ENCODE measurements around the gene CPXM2. TPM values are rescaled to one million over a fixed set of nuclear protein-coding genes. Genes with fewer than 3 reads are reported as not detected.

The CPXM2 gene
- total RNA-seq, 1 experiment from 2014 or later, result not detected

- intact Hi-C loops (cut with micrococcal nuclease), result no loop called here
- peaks cover 18% of the 10 kb centered on the region for H3K27me3 Mint-ChIP-seq (ENCODE audit: insufficient read depth, unreplicated experiment)
- no peak overlapping the region for H3K27ac Mint-ChIP-seq (ENCODE audit: low read depth, unreplicated experiment)
- ChIA-PET POLR2A (no interaction called here), CTCF (no interaction called here)
- no peaks in the 10 kb centered on the region for H3K9me3 Mint-ChIP-seq (ENCODE audit: unreplicated experiment)
- no peak for DNase-seq (ENCODE audit: unreplicated experiment)
- BruUV-seq (replicated peaks), result no TSS peak
- H3K4me1 Mint-ChIP-seq (ENCODE audit: insufficient read depth, unreplicated experiment), result no peaks in the 10 kb centered on the region
- no peak overlapping the region for H3K4me3 Mint-ChIP-seq (ENCODE audit: unreplicated experiment)
- no peaks in the 10 kb centered on the region for H3K36me3 Mint-ChIP-seq (ENCODE audit: insufficient read depth, unreplicated experiment)
- TF ChIP-seq CTCF (IDR thresholded peaks at IDR 0.05; ENCODE audit: unreplicated experiment), result no peak
Observed at GRCh38 chr10:123863183-123863575, 28.4 kb downstream of the CPXM2 start.

- CTCF ChIA-PET, result no interaction called here
Observed at GRCh38 chr10:123862421-123863182, 29.0 kb downstream of the CPXM2 start.

GRCh38 chr10:123860856-123861255 lies 30.8 kb downstream of the CPXM2 start:
- Mint-ChIP-seq H3K27ac (ENCODE audit: low read depth, unreplicated experiment) (no peak overlapping the region), H3K4me1 (ENCODE audit: insufficient read depth, unreplicated experiment) (no peaks in the 10 kb centered on the region), H3K27me3 (ENCODE audit: insufficient read depth, unreplicated experiment) (peaks cover 18% of the 10 kb centered on the region), H3K36me3 (ENCODE audit: insufficient read depth, unreplicated experiment) (no peaks in the 10 kb centered on the region), H3K4me3 (ENCODE audit: unreplicated experiment) (no peak overlapping the region), H3K9me3 (ENCODE audit: unreplicated experiment) (no peaks in the 10 kb centered on the region)
- TF ChIP-seq CTCF (IDR thresholded peaks at IDR 0.05; ENCODE audit: unreplicated experiment), result no peak
- CTCF ChIA-PET, result interaction anchor here (0.6 kb wide), 1 partner anchor 276 kb away, joined by 4 read pairs; no protein-coding TSS in a partner anchor
- BruUV-seq (replicated peaks), result no TSS peak
- intact Hi-C loops (cut with micrococcal nuclease), result no loop called here
- DNase-seq (ENCODE audit: unreplicated experiment), result no peak
- POLR2A ChIA-PET, result interaction anchor here (0.7 kb wide), 1 partner anchor 8 kb away, joined by 3 read pairs; no protein-coding TSS in a partner anchor

More at GRCh38 chr10:123862421-123863182, 29.0 kb downstream of the CPXM2 start:
- H3K4me3 Mint-ChIP-seq (ENCODE audit: unreplicated experiment), result no peak overlapping the region
- BruUV-seq (replicated peaks), result no TSS peak
- H3K4me1 Mint-ChIP-seq (ENCODE audit: insufficient read depth, unreplicated experiment), result no peaks in the 10 kb centered on the region
- TF ChIP-seq CTCF (IDR thresholded peaks at IDR 0.05; ENCODE audit: unreplicated experiment), result no peak
- no peak overlapping the region for H3K27ac Mint-ChIP-seq (ENCODE audit: low read depth, unreplicated experiment)
- DNase-seq (ENCODE audit: unreplicated experiment), result no peak
- peaks cover 18% of the 10 kb centered on the region for H3K27me3 Mint-ChIP-seq (ENCODE audit: insufficient read depth, unreplicated experiment)
- no peaks in the 10 kb centered on the region for H3K9me3 Mint-ChIP-seq (ENCODE audit: unreplicated experiment)
- intact Hi-C loops (cut with micrococcal nuclease), result no loop called here
- no peaks in the 10 kb centered on the region for H3K36me3 Mint-ChIP-seq (ENCODE audit: insufficient read depth, unreplicated experiment)
- POLR2A ChIA-PET, result no interaction called here

- H3K27ac Mint-ChIP-seq (ENCODE audit: low read depth, unreplicated experiment), result no peak overlapping the region
- H3K36me3 Mint-ChIP-seq (ENCODE audit: insufficient read depth, unreplicated experiment), result no peaks in the 10 kb centered on the region
- TF ChIP-seq CTCF (IDR thresholded peaks at IDR 0.05; ENCODE audit: unreplicated experiment), result no peak
- H3K4me1 Mint-ChIP-seq (ENCODE audit: insufficient read depth, unreplicated experiment), result no peaks in the 10 kb centered on the region
- CTCF ChIA-PET, result no interaction called here
- no TSS peak for BruUV-seq (replicated peaks)
- POLR2A ChIA-PET, result no interaction called here
- no peaks in the 10 kb centered on the region for H3K9me3 Mint-ChIP-seq (ENCODE audit: unreplicated experiment)
- intact Hi-C loops (cut with micrococcal nuclease), result no loop called here
- peaks cover 23% of the 10 kb centered on the region for H3K27me3 Mint-ChIP-seq (ENCODE audit: insufficient read depth, unreplicated experiment)
- H3K4me3 Mint-ChIP-seq (ENCODE audit: unreplicated experiment), result no peak overlapping the region
- DNase-seq (ENCODE audit: unreplicated experiment), result no peak
Observed at GRCh38 chr10:123860209-123860608, 31.4 kb downstream of the CPXM2 start.
